Endothelial cell of umbilical vein (primary cell): Measurements from ENCODE around the gene TRPV6. TPM values are rescaled to one million over a fixed set of nuclear protein-coding genes. Genes with fewer than 3 reads are reported as not detected.

Experiments
- BruUV-seq: library from RNA; stranded (reverse); fragments of 400-500 nt; replicated peaks from 2 replicates; lab custom pipeline; 2021; lab: Mats Ljungman, UMichigan
- CTCF ChIA-PET: fragments of 300-600, 350-600 bp; sonication (Branson Sonifier 250); formaldehyde crosslinking; loops from one replicate; lab custom pipeline; 2021; ENCODE audit warnings: antibody characterized with exemption, inconsistent platforms; lab: Charles Lee
- POLR2A ChIA-PET: fragments of 300-600, 350-600 bp; sonication (Branson Sonifier 250); formaldehyde crosslinking; loops from one replicate; lab custom pipeline; 2021; ENCODE audit warnings: antibody characterized with exemption, inconsistent platforms; lab: Charles Lee
- DNase-seq: peaks from one replicate; pipeline ENCODE4 v3.0.0-alpha.2; 2011; ENCODE audit warnings: low read depth, low spot score
- FAIRE-seq: peaks from 2 replicates; lab custom pipeline; 2011; peaks lifted over from hg19 to GRCh38; lab: Jason Lieb, UNC
- H2AFZ ChIP-seq: 2 replicates; pipeline ENCODE4 v1.6.0; 2012; ENCODE audit warnings: low read depth, low read length, control low read depth, inconsistent platforms
- H3K27ac ChIP-seq: 2 replicates; pipeline ENCODE4 v1.5.1; 2011; ENCODE audit warnings: low read depth, mild to moderate bottlenecking, control low read depth, low read length, moderate library complexity; ENCODE audit not compliant: insufficient read depth
- H3K27me3 ChIP-seq, 2 experiments: 2 replicates each; pipeline versions ENCODE4 v1.6.0 to v1.6.1; 2011; ENCODE audit warnings: low read length in 2 of 2, mixed read lengths in 1 of 2; ENCODE audit not compliant: control insufficient read depth in 2 of 2, insufficient read depth in 2 of 2
- H3K36me3 ChIP-seq, 2 experiments: 2 replicates in 1 of 2; 3 replicates in 1 of 2; pipeline ENCODE4 v1.5.1; 2011; ENCODE audit warnings: low read length in 2 of 2, mild to moderate bottlenecking in 1 of 2, moderate library complexity in 1 of 2; ENCODE audit not compliant: control insufficient read depth in 2 of 2, insufficient read depth in 2 of 2; ENCODE audit errors: extremely low read depth in 1 of 2
- H3K4me1 ChIP-seq: 3 replicates; pipeline ENCODE4 v1.5.1; 2011; ENCODE audit warnings: mild to moderate bottlenecking, low read length; ENCODE audit not compliant: control insufficient read depth, insufficient read depth; ENCODE audit errors: extremely low read depth
- H3K4me2 ChIP-seq: 2 replicates; pipeline ENCODE4 v1.6.1; 2011; ENCODE audit warnings: low read length, control low read depth, mixed read lengths; ENCODE audit not compliant: insufficient read depth
- H3K4me3 ChIP-seq, 3 experiments: fragments of 200-600 bp in 1 of 3; sonication (generic), shearing (Covaris generic) in 1 of 3; replicated peaks in 1 of 3; 2 replicates each; pipeline ENCODE4 v1.5.1; 2011 to 2016; ENCODE audit warnings: control low read depth in 3 of 3, low read length in 3 of 3, mild to moderate bottlenecking in 2 of 3, inconsistent platforms in 1 of 3, low read depth in 1 of 3, moderate library complexity in 1 of 3; ENCODE audit not compliant: insufficient read depth in 1 of 3
- H3K79me2 ChIP-seq: 2 replicates; pipeline ENCODE4 v1.6.0; 2012; ENCODE audit warnings: low read length, inconsistent platforms; ENCODE audit not compliant: control insufficient read depth, insufficient read depth
- H3K9ac ChIP-seq: replicated peaks from 2 replicates; pipeline ENCODE3; 2011; ENCODE audit warnings: low read length, control low read depth; ENCODE audit not compliant: insufficient read depth; ENCODE audit errors: extremely low read depth
- H3K9me1 ChIP-seq: replicated peaks from 3 replicates; pipeline ENCODE4 v1.6.0; 2011; ENCODE audit warnings: mild to moderate bottlenecking, low read length; ENCODE audit not compliant: control insufficient read depth, insufficient read depth; ENCODE audit errors: extremely low read depth
- H3K9me3 ChIP-seq: replicated peaks from 2 replicates; pipeline ENCODE4 v1.5.1; 2012; ENCODE audit warnings: low read length, inconsistent platforms; ENCODE audit not compliant: control insufficient read depth, insufficient read depth
- H4K20me1 ChIP-seq: replicated peaks from 2 replicates; pipeline ENCODE3; 2011; ENCODE audit warnings: mild to moderate bottlenecking, low read length; ENCODE audit not compliant: control insufficient read depth, insufficient read depth; ENCODE audit errors: extremely low read depth
- CTCF ChIP-seq, 2 donors: IDR thresholded peaks; 1 replicate in 1 of 2; 2 replicates in 1 of 2; pipeline ENCODE4 v1.5.1; 2011; ENCODE audit warnings: low read length in 2 of 2, mild to moderate bottlenecking in 2 of 2, moderate library complexity in 2 of 2, control low read depth in 1 of 2, inconsistent platforms in 1 of 2, low read depth in 1 of 2; ENCODE audit not compliant: insufficient read depth in 1 of 2; ENCODE audit errors: extremely low read depth in 1 of 2
- EZH2 ChIP-seq: IDR thresholded peaks from 2 replicates; pipeline ENCODE4 v1.6.1; 2012; ENCODE audit warnings: borderline replicate concordance, low read depth, mild to moderate bottlenecking, moderate library complexity, low read length, inconsistent platforms; ENCODE audit not compliant: severe bottlenecking
- FOS ChIP-seq: IDR thresholded peaks from 2 replicates; pipeline ENCODE4 v1.6.1; 2011; ENCODE audit warnings: mild to moderate bottlenecking, low read length, moderate library complexity, borderline replicate concordance; ENCODE audit not compliant: insufficient read depth
- GATA2 ChIP-seq: IDR thresholded peaks from 2 replicates; pipeline ENCODE4 v1.7.0; 2011; ENCODE audit warnings: low read depth, mild to moderate bottlenecking, moderate library complexity, mixed read lengths, low read length; ENCODE audit not compliant: insufficient read length, insufficient read depth
- JUN ChIP-seq: IDR thresholded peaks from 2 replicates; pipeline ENCODE4 v1.6.1; 2011; ENCODE audit warnings: borderline replicate concordance, low read depth; ENCODE audit not compliant: insufficient read length, insufficient read depth
- MYC ChIP-seq: IDR thresholded peaks from one replicate; pipeline ENCODE4 v1.6.1; 2011; ENCODE audit warnings: mild to moderate bottlenecking, low read depth, low read length
- POLR2AphosphoS5 ChIP-seq: IDR thresholded peaks from 2 replicates; pipeline ENCODE4 v1.6.1; 2012; ENCODE audit warnings: low read depth, mild to moderate bottlenecking, control low read depth, low read length, moderate library complexity; ENCODE audit not compliant: insufficient read depth
- dilution Hi-C: fragments of 300-500 bp; cut with MboI; formaldehyde crosslinking; loops from one replicate; pipeline ENCODE4 v1.15.0; 2019; ENCODE audit warnings: low sequenced_read_pairs; ENCODE audit not compliant: extremely low pct_ligation_motif_present
- intact Hi-C: fragments of 100-400 bp; cut with micrococcal nuclease; formaldehyde crosslinking; loops from one replicate; pipeline ENCODE4 v1.10.0; 2022
- polyA plus RNA-seq, 4 experiments: library from polyadenylated mRNA; depleted of rRNA in 3 of 4; stranded (reverse) in 3 of 4; unstranded in 1 of 4; fragments of >200 nt; gene quantifications; 2 replicates each; pipeline versions ENCODE4 v1.2.1 to v1.2.3, GENCODE V29; 2011 to 2012; ENCODE audit warnings: missing spikeins in 1 of 4
- total RNA-seq: library from RNA; stranded (reverse); gene quantifications from 2 replicates; pipeline ENCODE4 v1.2.3, GENCODE V29; 2021

Gene TRPV6
- total and polyA plus RNA-seq, 2 donors (not counting 3 experiments of a cell fraction or from before 2014, with no cell fraction given) = not detected

GRCh38 chr7:142905759-142906158, 20.2 kb upstream of the TRPV6 start:
- intact Hi-C loops = no loop called here
- Histone ChIP-seq H3K9ac (no peak overlapping the region), H3K4me2 (no peak overlapping the region), H3K9me1 (no peaks in the 10 kb centered on the region), H3K36me3 (no peaks in the 10 kb centered on the region), H2AFZ (no peak overlapping the region), H3K27me3 (no peaks in the 10 kb centered on the region), H3K4me1 (no peaks in the 10 kb centered on the region), H4K20me1 (no peaks in the 10 kb centered on the region), H3K79me2 (no peaks in the 10 kb centered on the region), H3K9me3 (no peaks in the 10 kb centered on the region), H3K4me3 (no peak overlapping the region), H3K27ac (no peak overlapping the region)
- FAIRE-seq (no peak), DNase-seq (no peak)
- dilution Hi-C loops = no loop called here
- no TSS peak for BruUV-seq
- ChIA-PET POLR2A (no interaction called here), CTCF (no interaction called here)
- no peak for TF ChIP-seq JUN
- no peak for TF ChIP-seq POLR2AphosphoS5
- no peak for TF ChIP-seq MYC

GRCh38 chr7:142904128-142904527, 18.6 kb upstream of the TRPV6 start:
- Histone ChIP-seq H3K79me2 (no peaks in the 10 kb centered on the region), H3K4me1 (no peaks in the 10 kb centered on the region), H3K9ac (no peak overlapping the region), H3K4me3 (no peak overlapping the region), H4K20me1 (no peaks in the 10 kb centered on the region), H3K36me3 (no peaks in the 10 kb centered on the region), H3K9me1 (no peaks in the 10 kb centered on the region), H3K9me3 (no peaks in the 10 kb centered on the region), H3K27me3 (no peaks in the 10 kb centered on the region), H3K4me2 (no peak overlapping the region), H3K27ac (no peak overlapping the region), H2AFZ (no peak overlapping the region)
- no peak for FAIRE-seq
- TF ChIP-seq FOS = no peak
- no peak for TF ChIP-seq CTCF (IDR thresholded peaks at IDR 0.05; ENCODE audit: extremely low read depth in 1 of 2, insufficient read depth in 1 of 2, low read depth in 1 of 2, low read length in 2 of 2)
- TF ChIP-seq EZH2 = no peak
- TF ChIP-seq GATA2 = no peak
- no peak for TF ChIP-seq MYC
- POLR2A ChIA-PET = no interaction called here
- dilution Hi-C loops = no loop called here
- CTCF ChIA-PET = interaction anchor here (1.2 to 1.4 kb wide), 3 partner anchors 9 to 311 kb away, joined by 3 to 5 read pairs (median 4); no protein-coding TSS in a partner anchor
- DNase-seq = no peak
- intact Hi-C loops = no loop called here
- no TSS peak for BruUV-seq
